HFFc6 (cell line): ENCODE data around the gene RHBG. TPM values are rescaled to one million over a fixed set of nuclear protein-coding genes. Genes with fewer than 3 reads are reported as not detected.

ENCODE experiments used
- DNase-seq: peaks from one replicate; pipeline ENCODE4 v3.0.0-alpha.2; 2018
- H3K27ac Mint-ChIP-seq: 2 replicates; pipeline ENCODE4 v1.8.0; 2020; ENCODE audit warnings: mild to moderate bottlenecking, mixed read lengths
- H3K27me3 Mint-ChIP-seq: 2 replicates; pipeline ENCODE4 v1.8.0; 2021; ENCODE audit warnings: mild to moderate bottlenecking, moderate library complexity, mixed read lengths; ENCODE audit not compliant: insufficient read depth
- H3K36me3 Mint-ChIP-seq: 2 replicates; pipeline ENCODE4 v1.8.0; 2021; ENCODE audit warnings: low read depth, mixed read lengths
- H3K4me1 Mint-ChIP-seq: 2 replicates; pipeline ENCODE4 v1.8.0; 2020; ENCODE audit warnings: low read depth, mixed read lengths
- H3K4me3 Mint-ChIP-seq: 2 replicates; pipeline ENCODE4 v1.8.0; 2020; ENCODE audit warnings: mild to moderate bottlenecking, moderate library complexity, mixed read lengths
- H3K9me3 Mint-ChIP-seq: 2 replicates; pipeline ENCODE4 v1.8.0; 2020; ENCODE audit warnings: mild to moderate bottlenecking, mixed read lengths
- total RNA-seq, 6 experiments: library from RNA; stranded (reverse); fragmentation: NEBNext Ultra II Directional; extraction: Animal tissue kit (Norgen Biotek cat#: 25700); gene quantifications; 2 replicates in 1 of 6; 3 replicates in 5 of 6; pipeline ENCODE4 v1.2.3, GENCODE V29; 2021
- TF ChIP-seq, protein P1 (sequence below): fragments of 200-600 bp; sonication (generic); IDR thresholded peaks from 2 replicates; pipeline ENCODE4 v1.5.0; 2021; ENCODE audit warnings: antibody characterized with exemption, mild to moderate bottlenecking

Gene RHBG
- total RNA-seq, 6 experiments from 2014 or later = not detected

DNA sequence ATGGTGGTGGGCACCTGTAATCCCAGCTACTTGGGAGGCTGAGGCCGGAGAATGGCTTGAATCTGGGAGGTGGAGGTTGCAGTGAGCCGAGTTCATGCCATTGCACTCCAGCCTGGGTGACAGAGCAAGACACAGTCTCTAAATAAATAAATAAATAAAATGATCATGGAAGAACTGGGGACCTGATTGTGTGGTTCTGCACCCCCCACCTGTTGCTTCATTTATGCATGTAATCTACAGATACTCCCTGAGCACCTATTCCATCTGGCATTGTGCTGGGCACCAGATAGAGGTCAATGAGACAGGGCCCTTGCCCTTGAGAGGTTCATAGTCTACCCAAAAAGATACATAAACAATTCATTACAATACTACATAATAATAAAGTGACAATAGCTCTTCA is 11.0 kb upstream of the RHBG start:
- no peak overlapping the region for H3K4me3 Mint-ChIP-seq
- peaks cover 22% of the 10 kb centered on the region for H3K27me3 Mint-ChIP-seq
- H3K4me1 Mint-ChIP-seq = peaks cover 8% of the 10 kb centered on the region
- no peaks in the 10 kb centered on the region for H3K36me3 Mint-ChIP-seq
- H3K9me3 Mint-ChIP-seq = no peaks in the 10 kb centered on the region
- no peak for DNase-seq
- TF ChIP-seq, protein P1, sequence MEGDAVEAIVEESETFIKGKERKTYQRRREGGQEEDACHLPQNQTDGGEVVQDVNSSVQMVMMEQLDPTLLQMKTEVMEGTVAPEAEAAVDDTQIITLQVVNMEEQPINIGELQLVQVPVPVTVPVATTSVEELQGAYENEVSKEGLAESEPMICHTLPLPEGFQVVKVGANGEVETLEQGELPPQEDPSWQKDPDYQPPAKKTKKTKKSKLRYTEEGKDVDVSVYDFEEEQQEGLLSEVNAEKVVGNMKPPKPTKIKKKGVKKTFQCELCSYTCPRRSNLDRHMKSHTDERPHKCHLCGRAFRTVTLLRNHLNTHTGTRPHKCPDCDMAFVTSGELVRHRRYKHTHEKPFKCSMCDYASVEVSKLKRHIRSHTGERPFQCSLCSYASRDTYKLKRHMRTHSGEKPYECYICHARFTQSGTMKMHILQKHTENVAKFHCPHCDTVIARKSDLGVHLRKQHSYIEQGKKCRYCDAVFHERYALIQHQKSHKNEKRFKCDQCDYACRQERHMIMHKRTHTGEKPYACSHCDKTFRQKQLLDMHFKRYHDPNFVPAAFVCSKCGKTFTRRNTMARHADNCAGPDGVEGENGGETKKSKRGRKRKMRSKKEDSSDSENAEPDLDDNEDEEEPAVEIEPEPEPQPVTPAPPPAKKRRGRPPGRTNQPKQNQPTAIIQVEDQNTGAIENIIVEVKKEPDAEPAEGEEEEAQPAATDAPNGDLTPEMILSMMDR = no peak
- no peak overlapping the region for H3K27ac Mint-ChIP-seq

DNA sequence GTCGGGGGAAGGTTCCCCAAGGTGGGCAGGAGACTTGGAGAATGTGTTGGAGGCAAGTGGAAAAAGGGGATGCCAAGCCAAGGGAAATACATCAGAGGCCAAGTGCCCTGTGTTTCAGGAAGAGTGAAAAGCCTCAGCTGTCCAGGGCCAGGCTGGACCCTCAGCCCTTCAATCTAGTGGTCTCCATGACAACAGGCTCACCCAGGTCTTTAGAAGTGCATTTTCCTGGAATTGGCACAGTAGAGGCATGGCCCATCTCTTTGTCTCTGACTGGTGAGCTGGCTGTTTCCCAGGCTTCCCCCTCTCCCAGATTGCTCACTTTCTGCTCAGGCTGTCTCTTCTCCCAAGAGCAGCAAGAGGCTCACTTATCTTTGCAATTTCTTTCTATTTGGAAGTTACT is 10.4 kb upstream of the RHBG start:
- Mint-ChIP-seq H3K27me3 (peaks cover 22% of the 10 kb centered on the region), H3K9me3 (no peaks in the 10 kb centered on the region), H3K36me3 (no peaks in the 10 kb centered on the region), H3K4me1 (peaks cover 8% of the 10 kb centered on the region), H3K4me3 (no peak overlapping the region), H3K27ac (no peak overlapping the region)
- TF ChIP-seq, protein P1 = no peak
- no peak for DNase-seq

DNA sequence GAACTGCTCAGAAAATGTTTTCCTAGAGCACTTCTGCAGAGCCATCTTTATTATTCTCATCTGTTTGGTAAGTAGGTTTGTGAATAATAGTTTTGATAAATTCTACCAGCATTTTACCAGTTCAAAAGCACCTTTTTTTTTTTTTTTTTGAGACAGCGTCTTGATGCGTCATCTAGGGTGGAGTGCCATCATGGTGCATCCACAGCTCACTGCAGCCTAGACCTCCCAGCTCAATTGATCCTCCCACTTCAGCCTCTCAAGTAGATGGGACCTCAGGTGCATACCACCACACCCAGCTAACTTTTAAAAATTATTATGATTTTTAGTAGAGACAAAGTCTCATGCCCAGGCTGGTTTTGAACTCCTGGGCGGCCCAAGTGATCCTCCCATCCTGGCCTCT is 9.8 kb upstream of the RHBG start:
- Mint-ChIP-seq H3K27ac (no peak overlapping the region), H3K9me3 (no peaks in the 10 kb centered on the region; the same call in 1 of the 2 replicates), H3K36me3 (no peaks in the 10 kb centered on the region; the same call in 1 of the 2 replicates), H3K4me3 (no peak overlapping the region), H3K4me1 (peaks cover 8% of the 10 kb centered on the region), H3K27me3 (peaks cover 25% of the 10 kb centered on the region)
- DNase-seq = no peak
- TF ChIP-seq, protein P1 = no peak

DNA sequence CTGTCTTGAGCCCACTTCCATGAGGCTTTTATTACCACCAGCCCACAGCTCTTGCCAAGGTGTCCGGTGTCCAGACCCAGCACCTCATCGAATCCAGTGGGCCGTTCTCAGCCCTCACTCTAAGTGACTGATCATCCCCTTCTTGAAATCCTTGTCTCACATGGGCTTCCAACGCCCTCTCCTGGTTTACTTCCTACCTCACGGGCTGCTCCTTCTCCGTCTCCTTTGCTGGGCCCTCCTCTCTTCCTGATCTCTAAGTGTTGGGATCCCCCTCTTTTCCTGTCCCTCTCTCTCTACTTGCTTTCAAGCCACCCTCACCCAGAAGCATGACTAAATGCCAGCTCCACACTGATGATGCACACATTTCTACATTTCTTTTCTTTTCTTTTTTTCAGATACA is 9.0 kb upstream of the RHBG start:
- peaks cover 30% of the 10 kb centered on the region for H3K27me3 Mint-ChIP-seq
- TF ChIP-seq, protein P1 = peak; percentile 72
- H3K27ac Mint-ChIP-seq = no peak overlapping the region
- H3K4me3 Mint-ChIP-seq = no peak overlapping the region
- no peaks in the 10 kb centered on the region; the same call in 1 of the 2 replicates for H3K36me3 Mint-ChIP-seq
- H3K4me1 Mint-ChIP-seq = peaks cover 8% of the 10 kb centered on the region
- peak; percentile 43 for DNase-seq
- H3K9me3 Mint-ChIP-seq = no peaks in the 10 kb centered on the region; the same call in 1 of the 2 replicates

GRCh38 chr1:156360534-156360933 is 8.5 kb upstream of the RHBG start:
- no peak overlapping the region for H3K4me3 Mint-ChIP-seq
- H3K27ac Mint-ChIP-seq = no peak overlapping the region
- no peaks in the 10 kb centered on the region; the same call in 1 of the 2 replicates for H3K36me3 Mint-ChIP-seq
- no peak for DNase-seq
- H3K4me1 Mint-ChIP-seq = peaks cover 8% of the 10 kb centered on the region
- TF ChIP-seq, protein P1 = no peak
- peaks cover 32% of the 10 kb centered on the region for H3K27me3 Mint-ChIP-seq
- H3K9me3 Mint-ChIP-seq = no peaks in the 10 kb centered on the region; the same call in 1 of the 2 replicates

DNA sequence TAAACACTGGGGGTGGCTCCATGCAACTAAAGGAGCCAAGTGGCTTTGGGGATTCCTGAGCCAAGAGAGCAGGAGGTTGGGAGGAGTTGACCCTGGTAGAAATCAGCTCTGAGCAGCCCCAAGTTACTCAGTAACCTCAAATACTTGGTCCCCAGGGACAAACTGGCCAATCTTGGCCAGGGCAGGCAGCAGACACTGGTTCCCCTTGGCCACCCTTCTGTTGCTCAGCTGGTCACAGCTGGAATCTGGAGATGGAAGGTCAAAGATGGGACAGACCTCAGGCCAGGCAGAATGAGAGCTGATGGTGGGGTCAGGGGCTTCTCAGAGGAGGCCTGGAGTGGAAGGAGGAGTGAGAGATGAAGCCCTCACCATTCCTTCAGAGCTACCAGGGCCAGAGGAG is 3.3 kb upstream of the RHBG start:
- TF ChIP-seq, protein P1 = no peak
- H3K27ac Mint-ChIP-seq = no peak overlapping the region
- no peaks in the 10 kb centered on the region; the same call in 1 of the 2 replicates for H3K9me3 Mint-ChIP-seq
- H3K4me1 Mint-ChIP-seq = peaks cover 4% of the 10 kb centered on the region; the same call in 1 of the 2 replicates
- no peaks in the 10 kb centered on the region; the same call in 1 of the 2 replicates for H3K36me3 Mint-ChIP-seq
- H3K27me3 Mint-ChIP-seq = peaks cover 35% of the 10 kb centered on the region
- DNase-seq = no peak
- H3K4me3 Mint-ChIP-seq = no peak overlapping the region
